HCT116 (cell line): ENCODE results near the gene BRICD5. TPM values are rescaled to one million over a fixed set of nuclear protein-coding genes. Genes with fewer than 3 reads are reported as not detected.

Experiments used
- ATAC-seq: fragments of 200-7000 bp; cut with Tn5 transposase; 2 replicates; pipeline ENCODE4 v1.9.1; 2020; ENCODE audit warnings: mild to moderate bottlenecking, moderate library complexity
- BruUV-seq: library from RNA; stranded (reverse); fragments of 400-500 nt; replicated peaks from 2 replicates; lab custom pipeline; 2021; lab: Mats Ljungman, UMichigan
- CTCF ChIA-PET: fragments of 300-600 bp; sonication (Branson Sonifier 250); formaldehyde crosslinking; loops from one replicate; lab custom pipeline; 2021; ENCODE audit warnings: antibody characterized with exemption; lab: Charles Lee
- POLR2A ChIA-PET: fragments of 300-600, 350-600 bp; sonication (Branson Sonifier 250); formaldehyde crosslinking; loops from one replicate; lab custom pipeline; 2021; ENCODE audit warnings: antibody characterized with exemption; lab: Charles Lee
- RAD21 ChIA-PET, 2 experiments: fragments of 300-600 bp; sonication (Branson Sonifier 250); formaldehyde crosslinking; loops; one replicate each; lab custom pipeline; 2023; ENCODE audit warnings: low total read pairs in 2 of 2; ENCODE audit not compliant: uncharacterized antibody in 2 of 2, unreplicated experiment in 2 of 2, low non-redundant PET in 1 of 2; lab: Charles Lee
- DNase-seq: peaks from one replicate; pipeline ENCODE4 v3.0.0-alpha.2; 2010; ENCODE audit warnings: low read depth, low spot score
- H2AFZ ChIP-seq: fragments of 200-600 bp; shearing (Covaris generic), sonication (generic); 2 replicates; pipeline ENCODE4 v1.6.1; 2017; ENCODE audit warnings: low read depth, mixed run types, mixed read lengths, antibody characterized with exemption, low read length; ENCODE audit not compliant: poor library complexity, severe bottlenecking
- H3K27ac ChIP-seq: 2 replicates; pipeline ENCODE4 v1.5.1; 2012; ENCODE audit warnings: low read depth, low read length
- H3K27me3 ChIP-seq: fragments of 200-600 bp; sonication (generic); 2 replicates; pipeline ENCODE4 v1.6.1; 2016; ENCODE audit warnings: mixed run types, low read length, mixed read lengths; ENCODE audit not compliant: insufficient read depth
- H3K36me3 ChIP-seq, 2 experiments: fragments of 200-500 bp in 1 of 2; fragments of 200-600 bp in 1 of 2; sonication (Bioruptor generic) in 1 of 2; sonication (generic) in 1 of 2; 2 replicates each; pipeline versions ENCODE4 v1.5.1 to v1.6.1; 2014 to 2016; ENCODE audit warnings: low read length in 2 of 2, inconsistent platforms in 1 of 2, mixed read lengths in 1 of 2, mixed run types in 1 of 2; ENCODE audit not compliant: insufficient read depth in 2 of 2, control insufficient read depth in 1 of 2
- H3K4me1 ChIP-seq, 2 experiments: fragments of 200-600 bp in 1 of 2; sonication (generic) in 1 of 2; 2 replicates each; pipeline versions ENCODE4 v1.5.1 to v1.6.1; 2012 to 2017; ENCODE audit warnings: low read length in 2 of 2, inconsistent platforms in 1 of 2, mild to moderate bottlenecking in 1 of 2, mixed read lengths in 1 of 2, mixed run types in 1 of 2, moderate library complexity in 1 of 2; ENCODE audit not compliant: insufficient read depth in 2 of 2, control insufficient read depth in 1 of 2
- H3K4me2 ChIP-seq: fragments of 200-600 bp; sonication (generic); 2 replicates; pipeline ENCODE4 v1.6.1; 2017; ENCODE audit warnings: mixed run types, low read length, mixed read lengths
- H3K4me3 ChIP-seq, 2 experiments: fragments of 200-600 bp in 1 of 2; sonication (generic) in 1 of 2; replicated peaks in 1 of 2; 2 replicates each; pipeline ENCODE4 v1.5.1; 2011 to 2016; ENCODE audit warnings: low read length in 2 of 2, control low read depth in 1 of 2, low read depth in 1 of 2, mild to moderate bottlenecking in 1 of 2, mixed read lengths in 1 of 2, mixed run types in 1 of 2
- H3K79me2 ChIP-seq: fragments of 200-600 bp; sonication (generic); 2 replicates; pipeline ENCODE4 v1.6.1; 2017; ENCODE audit warnings: mild to moderate bottlenecking, mixed run types, low read length, moderate library complexity, mixed read lengths; ENCODE audit not compliant: insufficient read depth
- H3K9ac ChIP-seq: fragments of 200-600 bp; sonication (generic); 2 replicates; pipeline ENCODE4 v1.6.1; 2016; ENCODE audit warnings: low read length, mixed read lengths
- H3K9me2 ChIP-seq: fragments of 200-600 bp; sonication (generic), shearing (Covaris generic); 2 replicates; pipeline ENCODE4 v1.6.1; 2017; ENCODE audit warnings: mixed run types, mild to moderate bottlenecking, moderate library complexity; ENCODE audit not compliant: insufficient read depth
- H3K9me3 ChIP-seq, 2 experiments: fragments of 200-500 bp in 1 of 2; fragments of 200-600 bp in 1 of 2; sonication (Bioruptor generic) in 1 of 2; sonication (generic) in 1 of 2; 2 replicates each; pipeline ENCODE4 v1.6.1; 2014 to 2017; ENCODE audit warnings: low read length in 2 of 2, mixed read lengths in 2 of 2, inconsistent platforms in 1 of 2, low read depth in 1 of 2, mild to moderate bottlenecking in 1 of 2, mixed run types in 1 of 2, moderate library complexity in 1 of 2; ENCODE audit not compliant: control insufficient read depth in 1 of 2, insufficient read depth in 1 of 2
- H4K20me1 ChIP-seq: fragments of 200-600 bp; sonication (generic), shearing (Covaris generic); 2 replicates; pipeline ENCODE4 v1.6.1; 2017; ENCODE audit warnings: mixed run types, mild to moderate bottlenecking, moderate library complexity; ENCODE audit not compliant: insufficient read depth
- CBX3 ChIP-seq: IDR thresholded peaks from 2 replicates; pipeline ENCODE4 v1.6.1; 2012; ENCODE audit warnings: low read depth
- CEBPB ChIP-seq: IDR thresholded peaks from 2 replicates; pipeline ENCODE4 v1.6.1; 2012; ENCODE audit warnings: low read depth
- EGR1 ChIP-seq: IDR thresholded peaks from 2 replicates; pipeline ENCODE4 v1.6.1; 2012; ENCODE audit warnings: low read depth
- ELF1 ChIP-seq: IDR thresholded peaks from 2 replicates; pipeline ENCODE4 v1.6.1; 2012; ENCODE audit warnings: low read depth, borderline replicate concordance
- EZH2 ChIP-seq: fragments of 200-600 bp; sonication (generic); IDR thresholded peaks from 2 replicates; pipeline ENCODE4 v1.6.1; 2017; ENCODE audit warnings: antibody characterized with exemption, mixed run types
- EZH2phosphoT487 ChIP-seq: fragments of 200-600 bp; IDR thresholded peaks from 2 replicates; pipeline ENCODE4 v1.6.1; 2018; ENCODE audit warnings: antibody characterized with exemption, borderline replicate concordance
- FOSL1 ChIP-seq: IDR thresholded peaks from 2 replicates; pipeline ENCODE4 v1.6.1; 2012; ENCODE audit warnings: low read depth
- JUND ChIP-seq: IDR thresholded peaks from 2 replicates; pipeline ENCODE4 v1.6.1; 2012
- MAX ChIP-seq: IDR thresholded peaks from 2 replicates; pipeline ENCODE4 v1.6.1; 2012
- POLR2A ChIP-seq: IDR thresholded peaks from 2 replicates; pipeline ENCODE4 v1.7.0; 2011; ENCODE audit warnings: borderline replicate concordance; ENCODE audit not compliant: insufficient read depth, insufficient read length; ENCODE audit errors: extremely low read depth
- POLR2AphosphoS5 ChIP-seq: IDR thresholded peaks from 2 replicates; pipeline ENCODE4 v1.6.1; 2011; ENCODE audit warnings: mild to moderate bottlenecking, low read depth, low read length, moderate library complexity
- RAD21 ChIP-seq: IDR thresholded peaks from 2 replicates; pipeline ENCODE4 v1.6.1; 2012; ENCODE audit warnings: low read depth, mild to moderate bottlenecking
- SRF ChIP-seq: IDR thresholded peaks from 2 replicates; pipeline ENCODE4 v1.6.1; 2012; ENCODE audit warnings: low read depth
- TCF7L2 ChIP-seq: IDR thresholded peaks from 2 replicates; pipeline ENCODE4 v1.7.0; 2011; ENCODE audit warnings: borderline replicate concordance, inconsistent platforms; ENCODE audit not compliant: insufficient read depth, insufficient read length; ENCODE audit errors: extremely low read depth
- YY1 ChIP-seq: IDR thresholded peaks from 2 replicates; pipeline ENCODE4 v1.6.1; 2011; ENCODE audit warnings: low read length, low read depth, moderate library complexity, mild to moderate bottlenecking; ENCODE audit not compliant: insufficient replicate concordance; ENCODE audit errors: extremely low read depth
- ZBTB33 ChIP-seq: IDR thresholded peaks from 2 replicates; pipeline ENCODE4 v1.6.1; 2011; ENCODE audit warnings: mild to moderate bottlenecking, low read length, moderate library complexity; ENCODE audit not compliant: insufficient replicate concordance; ENCODE audit errors: extremely low read depth
- ZFX ChIP-seq: fragments of 450-650 bp; IDR thresholded peaks from 2 replicates; pipeline ENCODE4 v1.6.1; 2017
- ZNF274 ChIP-seq: fragments of 200-500 bp; sonication (Bioruptor generic); IDR thresholded peaks from 2 replicates; pipeline ENCODE4 v1.6.1; 2014; ENCODE audit warnings: mild to moderate bottlenecking, low read depth, low read length, inconsistent platforms
- intact Hi-C: fragments of 100-400 bp; cut with micrococcal nuclease; formaldehyde crosslinking; loops from 2 replicates; pipeline ENCODE4 v1.10.0; 2022
- total RNA-seq: library from RNA; stranded (reverse); gene quantifications from one replicate; pipeline ENCODE4 v1.2.1, GENCODE V29; 2021; ENCODE audit not compliant: unreplicated experiment
- TF ChIP-seq, protein P1 (sequence below): IDR thresholded peaks from 2 replicates; pipeline ENCODE4 v1.6.1; 2012
- TF ChIP-seq, protein P2 (sequence below): IDR thresholded peaks from 2 replicates; pipeline ENCODE4 v1.6.1; 2012; ENCODE audit warnings: low read depth

The BRICD5 gene
- total RNA-seq, 1 experiment from 2014 or later, result 9.8 TPM

DNA sequence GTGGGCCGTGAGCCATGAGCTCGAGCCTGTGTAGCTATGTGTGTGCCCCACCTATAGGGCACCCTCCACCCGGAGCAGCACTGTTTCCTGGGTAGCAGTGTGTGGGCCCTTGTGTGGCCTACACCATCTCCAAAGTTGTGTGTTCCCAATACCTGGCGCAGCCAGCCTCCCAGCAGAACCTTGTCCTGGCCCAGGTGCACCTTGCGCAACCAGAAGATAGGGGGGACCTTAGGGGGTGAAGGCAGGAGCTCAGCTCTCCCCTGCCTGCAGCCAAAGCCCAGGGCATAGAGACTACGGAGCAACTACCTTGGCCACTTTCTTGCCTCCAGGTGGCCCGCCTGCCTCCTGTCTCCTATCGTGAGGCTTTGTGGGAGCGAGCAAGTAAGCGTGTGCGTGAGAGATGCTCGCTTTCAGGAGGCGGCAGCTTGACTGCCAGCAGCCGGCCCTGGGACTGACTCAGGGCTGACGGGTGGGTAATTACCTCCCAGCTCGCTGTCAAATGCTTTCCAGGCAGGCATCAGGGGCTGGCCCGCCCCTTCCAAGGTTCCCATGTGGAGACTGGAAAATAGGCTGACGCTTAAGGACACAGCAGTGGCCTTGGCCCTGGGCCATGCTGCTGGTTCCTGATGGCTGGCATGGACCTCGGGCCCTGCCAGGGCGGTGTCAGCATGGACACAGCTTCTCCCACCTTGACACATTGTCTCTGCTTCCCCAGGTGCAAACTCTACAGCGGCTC lies 36.1 kb downstream of the BRICD5 start:
- RAD21 ChIA-PET, result no interaction called here
- ATAC-seq, result no peak
- peaks cover 0 to 5% of the 10 kb centered on the region in 2 experiments; a peak in 1 of 4 replicates for H3K4me1 ChIP-seq
- no peak overlapping the region for H3K4me2 ChIP-seq
- POLR2A ChIA-PET, result interaction anchor here (1.5 kb wide), 1 partner anchor 19 kb away, joined by 5 read pairs; the partner anchor contains the start of gene TRAF7
- H3K4me3 ChIP-seq, result no peak overlapping the region
- H4K20me1 ChIP-seq, result no peaks in the 10 kb centered on the region
- no TSS peak for BruUV-seq
- H3K79me2 ChIP-seq, result no peaks in the 10 kb centered on the region
- no peak for DNase-seq
- no peak overlapping the region for H2AFZ ChIP-seq
- H3K36me3 ChIP-seq, result peaks cover 8 to 32% of the 10 kb centered on the region in 2 experiments; a peak in 2 of 4 replicates
- no peaks in the 10 kb centered on the region for H3K27me3 ChIP-seq
- H3K9me2 ChIP-seq, result no peaks in the 10 kb centered on the region
- H3K9ac ChIP-seq, result no peak overlapping the region
- TF ChIP-seq EZH2phosphoT487, result no peak
- TF ChIP-seq EZH2, result no peak
- TF ChIP-seq YY1, result no peak
- TF ChIP-seq, protein P1, sequence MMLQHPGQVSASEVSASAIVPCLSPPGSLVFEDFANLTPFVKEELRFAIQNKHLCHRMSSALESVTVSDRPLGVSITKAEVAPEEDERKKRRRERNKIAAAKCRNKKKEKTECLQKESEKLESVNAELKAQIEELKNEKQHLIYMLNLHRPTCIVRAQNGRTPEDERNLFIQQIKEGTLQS, result no peak
- no peak for TF ChIP-seq POLR2A
- no peak for TF ChIP-seq SRF
- no peak for TF ChIP-seq RAD21
- TF ChIP-seq ZBTB33, result no peak
- no peak for TF ChIP-seq CBX3
- no peak for TF ChIP-seq ZFX
- no peak for TF ChIP-seq CEBPB
- no peak for TF ChIP-seq ZNF274
- TF ChIP-seq, protein P2, sequence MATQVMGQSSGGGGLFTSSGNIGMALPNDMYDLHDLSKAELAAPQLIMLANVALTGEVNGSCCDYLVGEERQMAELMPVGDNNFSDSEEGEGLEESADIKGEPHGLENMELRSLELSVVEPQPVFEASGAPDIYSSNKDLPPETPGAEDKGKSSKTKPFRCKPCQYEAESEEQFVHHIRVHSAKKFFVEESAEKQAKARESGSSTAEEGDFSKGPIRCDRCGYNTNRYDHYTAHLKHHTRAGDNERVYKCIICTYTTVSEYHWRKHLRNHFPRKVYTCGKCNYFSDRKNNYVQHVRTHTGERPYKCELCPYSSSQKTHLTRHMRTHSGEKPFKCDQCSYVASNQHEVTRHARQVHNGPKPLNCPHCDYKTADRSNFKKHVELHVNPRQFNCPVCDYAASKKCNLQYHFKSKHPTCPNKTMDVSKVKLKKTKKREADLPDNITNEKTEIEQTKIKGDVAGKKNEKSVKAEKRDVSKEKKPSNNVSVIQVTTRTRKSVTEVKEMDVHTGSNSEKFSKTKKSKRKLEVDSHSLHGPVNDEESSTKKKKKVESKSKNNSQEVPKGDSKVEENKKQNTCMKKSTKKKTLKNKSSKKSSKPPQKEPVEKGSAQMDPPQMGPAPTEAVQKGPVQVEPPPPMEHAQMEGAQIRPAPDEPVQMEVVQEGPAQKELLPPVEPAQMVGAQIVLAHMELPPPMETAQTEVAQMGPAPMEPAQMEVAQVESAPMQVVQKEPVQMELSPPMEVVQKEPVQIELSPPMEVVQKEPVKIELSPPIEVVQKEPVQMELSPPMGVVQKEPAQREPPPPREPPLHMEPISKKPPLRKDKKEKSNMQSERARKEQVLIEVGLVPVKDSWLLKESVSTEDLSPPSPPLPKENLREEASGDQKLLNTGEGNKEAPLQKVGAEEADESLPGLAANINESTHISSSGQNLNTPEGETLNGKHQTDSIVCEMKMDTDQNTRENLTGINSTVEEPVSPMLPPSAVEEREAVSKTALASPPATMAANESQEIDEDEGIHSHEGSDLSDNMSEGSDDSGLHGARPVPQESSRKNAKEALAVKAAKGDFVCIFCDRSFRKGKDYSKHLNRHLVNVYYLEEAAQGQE, result no peak
- TF ChIP-seq EGR1, result no peak
- TF ChIP-seq FOSL1, result no peak
- no peak for TF ChIP-seq JUND
- TF ChIP-seq ELF1, result no peak
- TF ChIP-seq TCF7L2, result no peak
- TF ChIP-seq POLR2AphosphoS5, result no peak
- no peak for TF ChIP-seq MAX
- TF ChIP-seq, all 23 proteins: peak for 0
- no peaks in the 10 kb centered on the region for H3K9me3 ChIP-seq
- H3K27ac ChIP-seq, result no peak overlapping the region
- CTCF ChIA-PET, result no interaction called here
- intact Hi-C loops, result no loop called here
